ENCODE measurements around the gene AAGAB. TPM values are rescaled to one million over a fixed set of nuclear protein-coding genes. Genes with fewer than 3 reads are reported as not detected.
A peak's percentile ranks its signal among the peaks of the same experiment; 100 is the strongest.

AAGAB gene
- total RNA-seq, 1 donor: 21.5 TPM

DNA sequence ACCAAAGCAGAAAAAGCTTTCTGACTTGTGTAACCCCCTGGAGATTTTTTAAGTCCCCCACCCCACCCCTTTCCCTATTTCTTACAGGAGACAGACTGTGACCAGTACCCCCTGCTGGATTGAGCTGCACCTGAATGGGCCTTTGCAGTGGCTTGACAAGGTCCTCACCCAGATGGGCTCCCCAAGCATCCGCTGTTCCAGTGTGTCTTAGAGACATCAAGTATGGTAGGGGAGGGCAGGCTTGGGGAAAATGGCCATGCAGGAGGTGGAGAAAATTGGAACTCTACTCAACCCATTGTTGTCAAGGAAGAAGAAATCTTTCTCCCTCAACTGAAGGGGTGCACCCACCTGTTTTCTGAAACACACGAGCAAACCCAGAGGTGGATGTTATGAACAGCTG lies 64.1 kb downstream of the AAGAB start:
- DNase-seq (ENCODE audit: low read depth in 2 of 3, low spot score in 2 of 3): no peak

- DNase-seq (ENCODE audit: low read depth in 2 of 3, low spot score in 2 of 3): no peak
Observed at GRCh38 chr15:67189326-67190051, 65.0 kb downstream of the AAGAB start.

GRCh38 chr15:67188551-67189218 lies 65.8 kb downstream of the AAGAB start:
- DNase-seq (ENCODE audit: low read depth in 2 of 3, low spot score in 2 of 3): no peak

- no peak for DNase-seq (ENCODE audit: low read depth in 2 of 3, low spot score in 2 of 3)
Observed at GRCh38 chr15:67187351-67187854, 67.1 kb downstream of the AAGAB start.

- no peak for DNase-seq (ENCODE audit: low read depth in 2 of 3, low spot score in 2 of 3)
Observed at GRCh38 chr15:67186688-67187087, 67.8 kb downstream of the AAGAB start.

DNA sequence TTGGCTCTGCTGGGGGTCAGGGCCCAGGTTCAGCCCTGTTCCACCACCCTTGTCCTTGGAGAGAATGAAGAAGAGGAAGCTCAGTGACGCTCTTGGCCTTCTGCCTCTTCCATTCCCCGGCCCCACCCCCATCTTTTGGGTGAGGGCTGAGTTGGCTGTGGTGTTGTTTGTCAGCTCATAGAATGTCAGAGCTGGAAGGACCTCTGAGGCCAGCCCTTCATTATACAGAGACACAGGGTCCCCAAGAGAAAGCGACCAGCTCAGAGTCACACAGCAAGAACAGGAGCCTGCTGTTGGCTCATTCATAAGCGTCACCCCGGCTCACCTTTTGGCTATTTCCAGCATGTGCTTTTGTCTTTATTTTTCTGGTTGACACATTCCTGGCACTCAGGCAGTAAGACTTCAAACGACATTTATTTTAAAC lies 68.2 kb downstream of the AAGAB start:
- peak in 2 of 3 donors; percentile 27 to 69 for DNase-seq (ENCODE audit: low read depth in 2 of 3, low spot score in 2 of 3)

GRCh38 chr15:67185621-67186225 lies 68.7 kb downstream of the AAGAB start:
- peak in 2 of 3 donors; percentile 63 to 93 for DNase-seq (ENCODE audit: low read depth in 2 of 3, low spot score in 2 of 3)

GRCh38 chr15:67185051-67185450 lies 69.4 kb downstream of the AAGAB start:
- DNase-seq (ENCODE audit: low read depth in 2 of 3, low spot score in 2 of 3): no peak

DNA sequence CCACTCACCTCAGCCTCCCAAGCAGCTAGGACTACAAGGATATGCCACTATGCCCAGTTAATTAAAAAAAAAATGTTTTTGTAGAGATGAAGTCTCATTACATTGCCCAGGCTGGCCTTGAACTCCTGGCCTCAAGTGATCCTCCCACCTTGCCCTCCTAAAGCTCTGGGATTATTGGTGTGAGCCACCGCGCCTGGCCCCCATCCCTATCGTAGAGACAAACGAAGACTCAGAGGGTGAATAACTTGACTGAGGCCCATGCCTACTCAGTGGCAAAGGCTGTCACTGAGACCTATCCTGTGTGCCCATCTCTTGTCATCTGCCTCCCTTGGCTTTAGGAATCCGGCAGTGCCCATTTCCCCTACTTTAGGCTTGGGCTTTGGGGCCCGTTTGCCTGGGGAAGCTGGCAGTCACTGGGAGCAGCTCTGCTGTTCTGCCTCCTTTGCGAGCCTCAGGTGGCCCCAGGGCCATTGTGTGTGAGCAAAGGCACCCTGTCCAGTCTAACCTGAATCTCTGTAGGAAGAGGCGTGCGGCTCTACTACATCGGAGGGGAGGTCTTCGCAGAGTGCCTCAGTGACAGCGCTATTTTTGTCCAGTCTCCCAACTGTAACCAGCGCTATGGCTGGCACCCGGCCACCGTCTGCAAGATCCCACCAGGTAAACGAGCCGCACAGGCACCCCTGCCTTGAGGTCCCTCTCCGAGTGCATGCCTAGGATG lies 70.1 kb downstream of the AAGAB start:
- DNase-seq (ENCODE audit: low read depth in 2 of 3, low spot score in 2 of 3): no peak

- DNase-seq (ENCODE audit: low read depth in 2 of 3, low spot score in 2 of 3): no peak
Observed at GRCh38 chr15:67183443-67184169, 70.9 kb downstream of the AAGAB start.

- DNase-seq (ENCODE audit: low read depth in 2 of 3, low spot score in 2 of 3): no peak
Observed at GRCh38 chr15:67181221-67181639, 73.2 kb downstream of the AAGAB start.

GRCh38 chr15:67180514-67181191 lies 73.8 kb downstream of the AAGAB start:
- no peak for DNase-seq (ENCODE audit: low read depth in 2 of 3, low spot score in 2 of 3)

DNA sequence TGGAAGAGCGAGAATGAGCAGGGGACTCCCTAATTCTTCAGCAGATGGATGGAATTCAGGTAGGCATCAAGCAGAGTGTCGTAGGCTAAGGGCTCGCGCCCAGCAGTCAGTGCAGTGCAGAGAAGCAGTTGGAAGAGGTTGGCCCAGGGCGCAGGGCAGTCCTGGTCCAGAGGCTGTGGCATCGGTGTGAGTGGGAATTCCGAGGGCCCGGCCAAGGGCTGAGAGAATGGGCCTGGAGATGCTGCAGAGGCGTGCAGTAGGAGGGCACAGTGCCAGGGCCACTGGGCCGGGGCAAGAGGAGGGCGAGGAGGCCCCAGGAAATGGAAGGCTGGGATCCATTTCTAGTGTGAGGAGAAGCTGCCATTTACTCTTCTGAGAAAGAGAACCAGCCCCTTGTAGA lies 74.4 kb downstream of the AAGAB start:
- no peak for DNase-seq (ENCODE audit: low read depth in 2 of 3, low spot score in 2 of 3)

DNA sequence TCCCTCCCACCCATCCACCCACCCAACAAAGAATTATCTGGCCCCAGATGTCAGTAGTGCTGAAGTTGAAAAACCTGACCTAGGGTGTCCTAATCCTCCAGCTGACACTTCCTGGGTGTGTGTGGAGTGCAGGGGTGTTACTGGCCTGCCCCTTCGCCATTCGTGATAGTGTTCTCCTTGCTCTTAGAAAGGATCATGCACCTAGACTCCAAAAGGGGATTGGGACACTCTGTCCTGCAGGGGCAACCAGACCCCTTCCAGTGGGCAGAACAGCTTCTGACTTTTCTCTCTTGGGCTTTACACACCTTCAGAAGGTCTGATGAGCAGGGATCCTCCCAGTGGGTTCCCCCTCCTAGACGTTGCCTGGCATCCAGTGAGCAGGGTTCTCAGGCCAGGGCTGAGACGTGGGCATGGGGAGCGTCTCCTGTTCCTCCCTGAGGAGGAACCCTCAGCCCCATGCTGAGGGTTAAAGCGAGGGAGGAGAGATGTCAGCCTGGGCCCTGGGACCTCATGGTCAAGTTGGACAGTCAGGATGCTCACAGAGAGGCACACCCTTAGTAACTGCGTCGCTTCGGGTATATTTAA lies 75.0 kb downstream of the AAGAB start:
- no peak for DNase-seq (ENCODE audit: low read depth in 2 of 3, low spot score in 2 of 3)

GRCh38 chr15:67178569-67179210 lies 75.8 kb downstream of the AAGAB start:
- DNase-seq (ENCODE audit: low read depth in 2 of 3, low spot score in 2 of 3): no peak

DNA sequence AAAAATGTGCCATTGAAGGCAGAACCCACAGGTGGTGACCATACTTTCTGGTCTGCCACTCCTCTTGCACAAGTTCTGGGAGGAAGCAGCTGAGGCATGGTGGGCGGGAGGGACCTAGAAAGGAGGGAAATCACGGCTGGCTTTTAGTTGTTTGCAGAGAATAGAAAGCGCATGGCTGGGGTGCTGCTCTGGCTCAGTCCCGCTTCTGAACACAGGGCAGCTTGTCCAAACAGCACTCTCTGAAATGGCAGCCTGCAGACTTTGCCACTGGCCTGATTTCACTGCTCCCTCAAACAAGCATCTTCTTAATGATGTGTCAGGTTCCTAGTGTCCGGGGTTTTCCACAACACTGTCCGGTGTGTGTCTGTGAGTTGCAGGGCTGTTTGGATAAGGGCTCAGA lies 76.7 kb downstream of the AAGAB start:
- peak in 1 of 3 donors; percentile 14 for DNase-seq (ENCODE audit: low read depth in 2 of 3, low spot score in 2 of 3)

DNA sequence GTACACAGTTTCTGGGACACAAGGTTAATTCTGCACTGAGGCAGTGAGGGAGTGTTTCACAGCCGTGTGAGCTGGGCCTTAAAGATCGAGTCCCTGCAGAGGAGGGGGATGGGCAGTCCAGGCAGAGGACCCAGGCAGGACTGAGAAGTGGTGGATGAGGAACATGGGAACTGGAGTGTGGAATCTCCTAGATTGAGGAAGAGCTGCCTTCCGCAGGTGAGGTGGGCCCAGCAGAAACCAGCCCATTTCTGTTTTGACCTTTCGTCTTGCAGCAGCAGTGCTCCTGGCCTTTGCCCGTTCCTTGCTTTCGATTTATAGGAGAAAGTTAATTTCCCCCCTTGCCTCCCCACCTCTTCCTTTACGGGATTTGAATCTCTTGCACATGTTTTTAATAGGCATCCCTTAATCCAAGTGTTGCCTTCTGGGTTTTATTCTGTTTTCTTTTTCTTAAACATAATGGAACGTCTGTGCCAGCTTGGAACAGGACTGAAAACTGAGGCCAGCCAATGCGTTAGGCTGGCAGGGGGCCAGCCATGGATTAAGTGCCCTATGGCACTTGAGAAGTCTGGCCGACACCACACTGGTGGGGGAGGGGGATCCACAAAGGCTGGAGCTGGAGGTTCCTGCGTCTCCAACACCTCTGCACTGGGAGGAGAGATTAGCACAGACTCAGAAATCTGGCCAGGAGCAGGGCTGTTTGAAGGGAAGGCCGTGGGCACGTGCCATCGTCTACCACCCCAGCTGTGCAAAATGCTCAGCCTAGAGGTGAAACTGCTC lies 78.1 kb downstream of the AAGAB start:
- DNase-seq (ENCODE audit: low read depth in 2 of 3, low spot score in 2 of 3): no peak

DNA sequence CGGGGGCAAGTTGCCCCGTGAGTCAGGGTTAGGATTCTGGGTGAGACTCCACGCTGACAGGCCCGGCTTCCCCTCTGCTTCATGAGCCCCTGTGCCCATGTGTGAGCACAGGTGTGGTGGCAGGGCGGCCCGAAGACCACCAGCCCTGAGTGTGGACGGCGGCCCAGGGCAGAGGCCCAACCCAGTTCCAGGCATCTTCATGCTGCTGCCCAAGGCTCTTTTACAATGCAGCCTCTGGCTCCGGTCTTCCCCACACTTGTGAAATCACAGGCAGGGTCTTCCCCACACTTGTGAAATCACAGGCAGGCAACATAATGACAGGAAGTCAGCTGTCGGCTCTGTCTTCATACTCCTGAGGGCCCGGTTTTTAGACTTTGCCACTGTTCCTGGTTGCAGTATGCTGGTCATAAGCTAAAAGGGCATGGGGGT lies 78.8 kb downstream of the AAGAB start:
- DNase-seq (ENCODE audit: low read depth in 2 of 3, low spot score in 2 of 3): peak in 1 of 3 donors; percentile 28
